PC-3 (cell line): ENCODE data around the gene ARHGEF3. TPM values are rescaled to one million over a fixed set of nuclear protein-coding genes. Genes with fewer than 3 reads are reported as not detected.
A peak's percentile ranks its signal among the peaks of the same experiment; 100 is the strongest.

ENCODE experiments used
- ATAC-seq: fragments of 200-7000 bp; cut with Tn5 transposase; 2 replicates; pipeline ENCODE4 v1.9.1; 2020; ENCODE audit warnings: mild to moderate bottlenecking, moderate library complexity
- BruUV-seq: library from RNA; stranded (reverse); fragments of 400-500 nt; replicated peaks from 2 replicates; lab custom pipeline; 2021; lab: Mats Ljungman, UMichigan
- CTCF ChIA-PET: fragments of 300-600 bp; sonication (Branson Sonifier 250); formaldehyde crosslinking; loops from one replicate; lab custom pipeline; 2022; ENCODE audit warnings: antibody characterized with exemption; lab: Charles Lee
- POLR2A ChIA-PET: fragments of 300-600 bp; sonication (Branson Sonifier 250); formaldehyde crosslinking; loops from one replicate; lab custom pipeline; 2022; ENCODE audit warnings: antibody characterized with exemption; ENCODE audit not compliant: unreplicated experiment; lab: Charles Lee
- DNase-seq: peaks from one replicate; pipeline ENCODE4 v3.0.0-alpha.2; 2015
- H2AFZ ChIP-seq: fragments of 300-600 bp; sonication (generic); 2 replicates; pipeline ENCODE4 v1.6.0; 2016; ENCODE audit warnings: antibody characterized with exemption, low read length
- H3F3A ChIP-seq: fragments of 300-600 bp; sonication (generic); one replicate; pipeline ENCODE4 v1.6.0; 2017; ENCODE audit warnings: antibody characterized with exemption, low read length, control low read depth, mild to moderate bottlenecking; ENCODE audit not compliant: unreplicated experiment
- H3K27ac ChIP-seq: fragments of 300-600 bp; sonication (generic); 2 replicates; pipeline ENCODE4 v1.5.1; 2016; ENCODE audit warnings: mild to moderate bottlenecking, low read length
- H3K27me3 ChIP-seq: fragments of 300-600 bp; sonication (generic); 2 replicates; pipeline ENCODE4 v1.6.1; 2016; ENCODE audit warnings: low read length, mixed read lengths
- H3K36me3 ChIP-seq: fragments of 300-600 bp; sonication (generic); 2 replicates; pipeline ENCODE4 v1.6.1; 2016; ENCODE audit warnings: low read depth, mixed run types, low read length, mixed read lengths
- H3K4me1 ChIP-seq: fragments of 300-600 bp; sonication (generic); 2 replicates; pipeline ENCODE4 v1.5.1; 2016; ENCODE audit warnings: low read length; ENCODE audit not compliant: insufficient read depth
- H3K4me2 ChIP-seq: fragments of 300-600 bp; sonication (generic); 2 replicates; pipeline ENCODE4 v1.6.0; 2016; ENCODE audit warnings: low read length
- H3K4me3 ChIP-seq: fragments of 300-600 bp; sonication (generic); 2 replicates; pipeline ENCODE4 v1.5.1; 2016; ENCODE audit warnings: mild to moderate bottlenecking, low read length, mixed read lengths
- H3K79me2 ChIP-seq: fragments of 300-600 bp; sonication (generic); 2 replicates; pipeline ENCODE4 v1.6.1; 2017; ENCODE audit warnings: low read length, mixed read lengths
- H3K9ac ChIP-seq: fragments of 300-600 bp; sonication (generic); 2 replicates; pipeline ENCODE4 v1.6.0; 2016; ENCODE audit warnings: mild to moderate bottlenecking, low read length
- H3K9me2 ChIP-seq: fragments of 300-600 bp; sonication (generic); replicated peaks from 2 replicates; pipeline ENCODE4 v1.6.1; 2016; ENCODE audit warnings: mixed run types, low read length, mixed read lengths
- H3K9me3 ChIP-seq: fragments of 300-600 bp; sonication (generic); 2 replicates; pipeline ENCODE4 v1.6.1; 2016; ENCODE audit warnings: low read length, mixed read lengths
- H4K20me1 ChIP-seq: fragments of 300-600 bp; sonication (generic); 2 replicates; pipeline ENCODE4 v1.6.1; 2016; ENCODE audit warnings: low read length, mixed read lengths
- EZH2 ChIP-seq: fragments of 300-600 bp; sonication (generic); IDR thresholded peaks from one replicate; pipeline ENCODE4 v1.6.1; 2017; ENCODE audit warnings: antibody characterized with exemption, mild to moderate bottlenecking, low read length; ENCODE audit not compliant: unreplicated experiment
- EZH2phosphoT487 ChIP-seq: fragments of 300-600 bp; sonication (generic); IDR thresholded peaks from 2 replicates; pipeline ENCODE4 v1.6.1; 2018; ENCODE audit warnings: mild to moderate bottlenecking, antibody characterized with exemption, low read length, borderline replicate concordance
- intact Hi-C: fragments of 100-400 bp; cut with micrococcal nuclease; formaldehyde crosslinking; loops from 2 replicates; pipeline ENCODE4 v1.9.0; 2023
- total RNA-seq: library from RNA; depleted of rRNA; stranded (reverse); fragments of >200 nt; gene quantifications from 2 replicates; pipeline ENCODE4 v1.2.3, GENCODE V29; 2014
- TF ChIP-seq, protein P1 (sequence below): fragments of 300-600 bp; sonication (generic); conservative IDR thresholded peaks from 2 replicates; pipeline ENCODE4 v1.5.1; 2017; ENCODE audit warnings: antibody characterized with exemption, low read depth, mild to moderate bottlenecking, low read length

The ARHGEF3 gene
- total RNA-seq, 1 experiment from 2014 or later: 8.7 TPM

DNA sequence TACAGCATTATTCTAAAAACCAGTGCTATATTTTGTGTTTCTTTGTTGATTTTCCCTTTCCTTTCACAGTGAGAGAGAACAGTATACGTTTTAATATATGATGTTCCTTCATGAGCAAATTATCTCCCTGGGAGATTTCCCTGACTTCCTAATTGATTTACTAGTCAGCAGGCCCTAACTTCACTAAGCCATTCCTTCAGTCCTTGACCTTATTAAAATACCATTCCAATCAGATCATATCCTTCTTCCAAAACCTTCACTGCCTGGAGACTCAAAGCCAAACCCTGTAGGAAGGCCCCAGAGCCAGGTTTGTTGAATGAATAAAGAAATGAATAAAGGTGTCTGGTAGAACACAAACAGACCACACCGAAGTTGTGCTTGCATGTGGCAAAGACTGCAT, 43.8 kb upstream of the ARHGEF3 start:
- Histone ChIP-seq H3K9me3 (no peaks in the 10 kb centered on the region), H3F3A (no peaks in the 10 kb centered on the region), H3K27ac (no peak overlapping the region), H3K9me2 (no peaks in the 10 kb centered on the region), H2AFZ (no peak overlapping the region), H4K20me1 (no peaks in the 10 kb centered on the region), H3K4me2 (no peak overlapping the region), H3K79me2 (no peaks in the 10 kb centered on the region), H3K36me3 (no peaks in the 10 kb centered on the region), H3K4me1 (peaks cover 13% of the 10 kb centered on the region; the same call in 1 of the 2 replicates), H3K27me3 (no peaks in the 10 kb centered on the region), H3K4me3 (no peak overlapping the region), H3K9ac (no peak overlapping the region)
- DNase-seq: peak; percentile 53
- peak; percentile 93 for ATAC-seq
- ChIA-PET POLR2A (no interaction called here), CTCF (no interaction called here)
- TF ChIP-seq EZH2phosphoT487: no peak
- TF ChIP-seq, protein P1, sequence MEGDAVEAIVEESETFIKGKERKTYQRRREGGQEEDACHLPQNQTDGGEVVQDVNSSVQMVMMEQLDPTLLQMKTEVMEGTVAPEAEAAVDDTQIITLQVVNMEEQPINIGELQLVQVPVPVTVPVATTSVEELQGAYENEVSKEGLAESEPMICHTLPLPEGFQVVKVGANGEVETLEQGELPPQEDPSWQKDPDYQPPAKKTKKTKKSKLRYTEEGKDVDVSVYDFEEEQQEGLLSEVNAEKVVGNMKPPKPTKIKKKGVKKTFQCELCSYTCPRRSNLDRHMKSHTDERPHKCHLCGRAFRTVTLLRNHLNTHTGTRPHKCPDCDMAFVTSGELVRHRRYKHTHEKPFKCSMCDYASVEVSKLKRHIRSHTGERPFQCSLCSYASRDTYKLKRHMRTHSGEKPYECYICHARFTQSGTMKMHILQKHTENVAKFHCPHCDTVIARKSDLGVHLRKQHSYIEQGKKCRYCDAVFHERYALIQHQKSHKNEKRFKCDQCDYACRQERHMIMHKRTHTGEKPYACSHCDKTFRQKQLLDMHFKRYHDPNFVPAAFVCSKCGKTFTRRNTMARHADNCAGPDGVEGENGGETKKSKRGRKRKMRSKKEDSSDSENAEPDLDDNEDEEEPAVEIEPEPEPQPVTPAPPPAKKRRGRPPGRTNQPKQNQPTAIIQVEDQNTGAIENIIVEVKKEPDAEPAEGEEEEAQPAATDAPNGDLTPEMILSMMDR: no peak
- TF ChIP-seq EZH2: no peak
- BruUV-seq: no TSS peak
- intact Hi-C loops: loop anchor here (2.0 kb wide), 1 partner anchor 33 kb away; no protein-coding TSS in a partner anchor

DNA sequence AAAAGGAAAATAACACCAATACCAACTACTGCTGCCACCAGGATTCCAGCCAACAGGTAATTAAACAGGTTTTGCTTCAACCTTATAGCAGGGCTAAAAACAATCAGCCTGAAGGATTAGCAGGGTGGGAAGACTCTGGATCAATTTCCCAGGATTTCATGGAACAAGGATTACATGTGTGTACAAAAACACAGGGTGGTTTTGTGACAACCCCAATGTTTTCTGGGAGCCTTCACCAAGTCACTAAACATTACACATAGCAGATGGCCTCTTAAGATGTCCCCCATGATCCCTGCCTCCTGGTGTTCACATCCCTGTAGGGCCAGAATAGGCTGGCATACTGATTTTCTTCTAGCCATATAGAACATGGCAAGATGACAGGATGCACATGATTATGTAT, 42.8 kb upstream of the ARHGEF3 start:
- no peaks in the 10 kb centered on the region for H4K20me1 ChIP-seq

More for the DNA sequence above, 42.8 kb upstream of the ARHGEF3 start:
- Histone ChIP-seq H3K9me3 (no peaks in the 10 kb centered on the region), H3K36me3 (no peaks in the 10 kb centered on the region), H3K9ac (no peak overlapping the region), H3K4me3 (no peak overlapping the region), H3K4me2 (no peak overlapping the region), H3K79me2 (no peaks in the 10 kb centered on the region), H3K27me3 (no peaks in the 10 kb centered on the region), H3K4me1 (peaks cover 23% of the 10 kb centered on the region), H3F3A (no peaks in the 10 kb centered on the region), H3K27ac (no peak overlapping the region), H3K9me2 (no peaks in the 10 kb centered on the region), H2AFZ (no peak overlapping the region)
- CTCF ChIA-PET: no interaction called here
- POLR2A ChIA-PET: no interaction called here
- no TSS peak for BruUV-seq
- DNase-seq (no peak), ATAC-seq (no peak)
- intact Hi-C loops: loop anchor here (2.0 kb wide), 1 partner anchor 32 kb away; no protein-coding TSS in a partner anchor
- no peak for TF ChIP-seq EZH2
- no peak for TF ChIP-seq EZH2phosphoT487
- TF ChIP-seq, protein P1: no peak
